HCT116 (cell line): ENCODE measurements around the gene HIPK2.

Source experiments
- CEBPB ChIP-seq: IDR thresholded peaks from 2 replicates; pipeline ENCODE4 v1.6.1; 2012; ENCODE audit warnings: low read depth
- EZH2phosphoT487 ChIP-seq: fragments of 200-600 bp; IDR thresholded peaks from 2 replicates; pipeline ENCODE4 v1.6.1; 2018; ENCODE audit warnings: antibody characterized with exemption, borderline replicate concordance
- JUND ChIP-seq: IDR thresholded peaks from 2 replicates; pipeline ENCODE4 v1.6.1; 2012
- POLR2A ChIP-seq: IDR thresholded peaks from 2 replicates; pipeline ENCODE4 v1.7.0; 2011; ENCODE audit warnings: borderline replicate concordance; ENCODE audit not compliant: insufficient read depth, insufficient read length; ENCODE audit errors: extremely low read depth
- POLR2AphosphoS5 ChIP-seq: IDR thresholded peaks from 2 replicates; pipeline ENCODE4 v1.6.1; 2011; ENCODE audit warnings: mild to moderate bottlenecking, low read depth, low read length, moderate library complexity
- RAD21 ChIP-seq: IDR thresholded peaks from 2 replicates; pipeline ENCODE4 v1.6.1; 2012; ENCODE audit warnings: low read depth, mild to moderate bottlenecking
- TCF7L2 ChIP-seq: IDR thresholded peaks from 2 replicates; pipeline ENCODE4 v1.7.0; 2011; ENCODE audit warnings: borderline replicate concordance, inconsistent platforms; ENCODE audit not compliant: insufficient read depth, insufficient read length; ENCODE audit errors: extremely low read depth
- ZFX ChIP-seq: fragments of 450-650 bp; IDR thresholded peaks from 2 replicates; pipeline ENCODE4 v1.6.1; 2017
- ZNF274 ChIP-seq: fragments of 200-500 bp; sonication (Bioruptor generic); IDR thresholded peaks from 2 replicates; pipeline ENCODE4 v1.6.1; 2014; ENCODE audit warnings: mild to moderate bottlenecking, low read depth, low read length, inconsistent platforms
- TF ChIP-seq, protein P1 (sequence below), 3 experiments: fragments of 200-600 bp in 1 of 3; sonication (generic) in 1 of 3; IDR thresholded peaks in 2 of 3; conservative IDR thresholded peaks in 1 of 3; 2 replicates each; pipeline ENCODE4 v1.5.1; 2012 to 2017; ENCODE audit warnings: low read depth in 2 of 3, low read length in 2 of 3, antibody characterized with exemption in 1 of 3, borderline replicate concordance in 1 of 3, control low read depth in 1 of 3, mild to moderate bottlenecking in 1 of 3, mixed read lengths in 1 of 3, mixed run types in 1 of 3, moderate library complexity in 1 of 3; ENCODE audit not compliant: insufficient read depth in 1 of 3
- TF ChIP-seq, protein P2 (sequence below): IDR thresholded peaks from 2 replicates; pipeline ENCODE4 v1.6.1; 2012; ENCODE audit warnings: low read depth
- TF ChIP-seq, protein P3 (sequence below): IDR thresholded peaks from 2 replicates; pipeline ENCODE4 v1.6.1; 2012

DNA sequence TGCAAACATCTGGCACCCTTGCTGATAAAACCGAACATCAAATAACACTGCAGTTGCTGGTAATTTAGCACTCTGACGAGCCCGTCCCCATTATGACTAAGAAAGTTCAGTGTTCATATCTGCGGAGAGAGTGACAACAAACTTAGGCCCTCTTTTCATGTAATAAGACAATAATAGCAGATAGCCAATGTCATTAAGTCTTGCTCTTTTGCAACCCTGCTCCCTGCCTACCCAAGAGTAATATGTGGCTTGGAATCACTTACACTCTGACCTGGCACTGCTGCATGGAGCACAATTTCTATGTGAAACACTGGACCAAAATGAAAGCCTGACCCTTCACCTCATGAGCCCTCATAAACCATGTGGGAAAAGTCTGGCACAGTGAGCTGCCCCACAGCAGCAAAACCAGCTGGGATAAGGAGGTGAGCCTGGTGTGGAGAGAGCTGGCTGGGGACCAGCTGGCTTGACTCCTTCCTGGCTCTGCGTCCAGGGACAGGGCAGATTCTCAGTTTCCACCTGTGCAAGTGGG lies 86.5 kb downstream of the HIPK2 start:
- TF ChIP-seq RAD21 (no peak), POLR2A (no peak), POLR2AphosphoS5 (no peak), JUND (no peak), EZH2phosphoT487 (no peak), TCF7L2 (no peak), ZNF274 (no peak), CEBPB (no peak), ZFX (no peak)
- TF ChIP-seq, protein P1, sequence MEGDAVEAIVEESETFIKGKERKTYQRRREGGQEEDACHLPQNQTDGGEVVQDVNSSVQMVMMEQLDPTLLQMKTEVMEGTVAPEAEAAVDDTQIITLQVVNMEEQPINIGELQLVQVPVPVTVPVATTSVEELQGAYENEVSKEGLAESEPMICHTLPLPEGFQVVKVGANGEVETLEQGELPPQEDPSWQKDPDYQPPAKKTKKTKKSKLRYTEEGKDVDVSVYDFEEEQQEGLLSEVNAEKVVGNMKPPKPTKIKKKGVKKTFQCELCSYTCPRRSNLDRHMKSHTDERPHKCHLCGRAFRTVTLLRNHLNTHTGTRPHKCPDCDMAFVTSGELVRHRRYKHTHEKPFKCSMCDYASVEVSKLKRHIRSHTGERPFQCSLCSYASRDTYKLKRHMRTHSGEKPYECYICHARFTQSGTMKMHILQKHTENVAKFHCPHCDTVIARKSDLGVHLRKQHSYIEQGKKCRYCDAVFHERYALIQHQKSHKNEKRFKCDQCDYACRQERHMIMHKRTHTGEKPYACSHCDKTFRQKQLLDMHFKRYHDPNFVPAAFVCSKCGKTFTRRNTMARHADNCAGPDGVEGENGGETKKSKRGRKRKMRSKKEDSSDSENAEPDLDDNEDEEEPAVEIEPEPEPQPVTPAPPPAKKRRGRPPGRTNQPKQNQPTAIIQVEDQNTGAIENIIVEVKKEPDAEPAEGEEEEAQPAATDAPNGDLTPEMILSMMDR (IDR thresholded peaks at IDR 0.05 in 2 of 3, conservative IDR thresholded peaks at IDR 0.05 in 1 of 3; ENCODE audit: borderline replicate concordance in 1 of 3, insufficient read depth in 1 of 3, low read depth in 2 of 3, low read length in 2 of 3): no peak
- TF ChIP-seq, protein P2, sequence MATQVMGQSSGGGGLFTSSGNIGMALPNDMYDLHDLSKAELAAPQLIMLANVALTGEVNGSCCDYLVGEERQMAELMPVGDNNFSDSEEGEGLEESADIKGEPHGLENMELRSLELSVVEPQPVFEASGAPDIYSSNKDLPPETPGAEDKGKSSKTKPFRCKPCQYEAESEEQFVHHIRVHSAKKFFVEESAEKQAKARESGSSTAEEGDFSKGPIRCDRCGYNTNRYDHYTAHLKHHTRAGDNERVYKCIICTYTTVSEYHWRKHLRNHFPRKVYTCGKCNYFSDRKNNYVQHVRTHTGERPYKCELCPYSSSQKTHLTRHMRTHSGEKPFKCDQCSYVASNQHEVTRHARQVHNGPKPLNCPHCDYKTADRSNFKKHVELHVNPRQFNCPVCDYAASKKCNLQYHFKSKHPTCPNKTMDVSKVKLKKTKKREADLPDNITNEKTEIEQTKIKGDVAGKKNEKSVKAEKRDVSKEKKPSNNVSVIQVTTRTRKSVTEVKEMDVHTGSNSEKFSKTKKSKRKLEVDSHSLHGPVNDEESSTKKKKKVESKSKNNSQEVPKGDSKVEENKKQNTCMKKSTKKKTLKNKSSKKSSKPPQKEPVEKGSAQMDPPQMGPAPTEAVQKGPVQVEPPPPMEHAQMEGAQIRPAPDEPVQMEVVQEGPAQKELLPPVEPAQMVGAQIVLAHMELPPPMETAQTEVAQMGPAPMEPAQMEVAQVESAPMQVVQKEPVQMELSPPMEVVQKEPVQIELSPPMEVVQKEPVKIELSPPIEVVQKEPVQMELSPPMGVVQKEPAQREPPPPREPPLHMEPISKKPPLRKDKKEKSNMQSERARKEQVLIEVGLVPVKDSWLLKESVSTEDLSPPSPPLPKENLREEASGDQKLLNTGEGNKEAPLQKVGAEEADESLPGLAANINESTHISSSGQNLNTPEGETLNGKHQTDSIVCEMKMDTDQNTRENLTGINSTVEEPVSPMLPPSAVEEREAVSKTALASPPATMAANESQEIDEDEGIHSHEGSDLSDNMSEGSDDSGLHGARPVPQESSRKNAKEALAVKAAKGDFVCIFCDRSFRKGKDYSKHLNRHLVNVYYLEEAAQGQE: no peak
- TF ChIP-seq, protein P3, sequence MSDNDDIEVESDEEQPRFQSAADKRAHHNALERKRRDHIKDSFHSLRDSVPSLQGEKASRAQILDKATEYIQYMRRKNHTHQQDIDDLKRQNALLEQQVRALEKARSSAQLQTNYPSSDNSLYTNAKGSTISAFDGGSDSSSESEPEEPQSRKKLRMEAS: no peak
